ENCODE measurements around the gene CLEC10A.

GRCh38 chr17:7102421-7102820, 22.4 kb upstream of the CLEC10A start:
- no peak for TF ChIP-seq CTCF (conservative IDR thresholded peaks at IDR 0.05; ENCODE audit: low read length)
- no peak for TF ChIP-seq EZH2phosphoT487 (IDR thresholded peaks at IDR 0.05; ENCODE audit: borderline replicate concordance)
